H1 (cell line): ENCODE results near the gene ME3. TPM values are rescaled to one million over a fixed set of nuclear protein-coding genes. Genes with fewer than 3 reads are reported as not detected.

Source experiments
- CTCF ChIA-PET: fragments of 300-600 bp; sonication (Branson Sonifier 250); formaldehyde crosslinking; loops from one replicate; lab custom pipeline; 2021; ENCODE audit not compliant: partially characterized antibody; lab: Charles Lee
- POLR2A ChIA-PET: fragments of 300-600 bp; sonication (Branson Sonifier 250); formaldehyde crosslinking; loops from one replicate; lab custom pipeline; 2021; ENCODE audit warnings: inconsistent platforms; ENCODE audit not compliant: partially characterized antibody; lab: Charles Lee
- DNase-seq, 2 experiments: peaks; one replicate each; pipeline versions ENCODE4 v3.0.0 to v3.0.0-alpha.2; 2010 to 2022; ENCODE audit warnings: low spot score in 2 of 2, low read depth in 1 of 2, mixed read lengths in 1 of 2
- FAIRE-seq: peaks from 2 replicates; lab custom pipeline; 2011; peaks lifted over from hg19 to GRCh38; lab: Jason Lieb, UNC
- H2AFZ ChIP-seq: 2 replicates; pipeline ENCODE4 v1.8.1; 2012; ENCODE audit warnings: low read length, inconsistent platforms
- H2AK5ac ChIP-seq: 2 replicates; pipeline ENCODE4 v1.6.1; 2013; ENCODE audit warnings: low read depth, low read length
- H2BK120ac ChIP-seq: replicated peaks from 2 replicates; pipeline ENCODE3; 2013; ENCODE audit warnings: low read depth, low read length, inconsistent platforms
- H2BK12ac ChIP-seq: 2 replicates; pipeline ENCODE4 v1.6.1; 2013; ENCODE audit warnings: low read depth, low read length
- H2BK15ac ChIP-seq: 2 replicates; pipeline ENCODE4 v1.6.1; 2013; ENCODE audit warnings: low read length
- H2BK20ac ChIP-seq: 2 replicates; pipeline ENCODE4 v1.6.1; 2013; ENCODE audit warnings: low read length
- H2BK5ac ChIP-seq: 2 replicates; pipeline ENCODE4 v1.6.1; 2013; ENCODE audit warnings: low read depth, low read length
- H3K14ac ChIP-seq: 2 replicates; pipeline ENCODE4 v1.6.1; 2013; ENCODE audit warnings: inconsistent platforms; ENCODE audit not compliant: insufficient read length
- H3K18ac ChIP-seq: 2 replicates; pipeline ENCODE4 v1.6.1; 2013; ENCODE audit warnings: low read length; ENCODE audit errors: extremely low read depth
- H3K23ac ChIP-seq: 2 replicates; pipeline ENCODE4 v1.6.1; 2013; ENCODE audit warnings: inconsistent platforms; ENCODE audit not compliant: insufficient read length
- H3K23me2 ChIP-seq: 2 replicates; pipeline ENCODE4 v1.6.1; 2013; ENCODE audit warnings: low read depth, low read length
- H3K27ac ChIP-seq: 2 replicates; pipeline ENCODE4 v1.6.1; 2011; ENCODE audit warnings: low read depth, low read length, inconsistent platforms
- H3K27me3 ChIP-seq, 4 experiments: replicated peaks in 1 of 4; 1 replicate in 1 of 4; 2 replicates in 3 of 4; pipeline versions ENCODE4 v1.6.1 to v1.8.1; 2011 to 2013; ENCODE audit warnings: low read length in 3 of 4, mild to moderate bottlenecking in 3 of 4, inconsistent platforms in 2 of 4, mixed read lengths in 2 of 4, moderate library complexity in 1 of 4; ENCODE audit not compliant: control insufficient read depth in 3 of 4, insufficient read depth in 3 of 4; ENCODE audit errors: extremely low read depth in 1 of 4
- H3K36me3 ChIP-seq, 4 experiments: 2 replicates each; pipeline versions ENCODE4 v1.6.1 to v1.8.1; 2011 to 2013; ENCODE audit warnings: mild to moderate bottlenecking in 4 of 4, low read length in 3 of 4, moderate library complexity in 2 of 4, control low read depth in 1 of 4, inconsistent platforms in 1 of 4; ENCODE audit not compliant: insufficient read depth in 4 of 4, control insufficient read depth in 2 of 4
- H3K4ac ChIP-seq: replicated peaks from 2 replicates; pipeline ENCODE3; 2013; ENCODE audit warnings: low read length, low read depth, mixed read lengths, inconsistent platforms; ENCODE audit not compliant: insufficient read length
- H3K4me1 ChIP-seq, 4 experiments: replicated peaks in 1 of 4; 1 replicate in 1 of 4; 2 replicates in 3 of 4; pipeline versions ENCODE4 v1.6.1 to v1.8.1; 2011 to 2013; ENCODE audit warnings: low read length in 3 of 4, inconsistent platforms in 2 of 4, mixed read lengths in 1 of 4; ENCODE audit not compliant: insufficient read depth in 4 of 4, control insufficient read depth in 3 of 4
- H3K4me2 ChIP-seq, 2 experiments: 2 replicates each; pipeline versions ENCODE4 v1.6.1 to v1.8.1; 2011 to 2013; ENCODE audit warnings: low read depth in 2 of 2, low read length in 2 of 2, control low read depth in 1 of 2, inconsistent platforms in 1 of 2, mild to moderate bottlenecking in 1 of 2; ENCODE audit not compliant: insufficient read depth in 1 of 2
- H3K4me3 ChIP-seq, 4 experiments: fragments of 200-600, 300-600 bp in 1 of 4; sonication (generic), shearing (Covaris generic), sonication (Bioruptor Twin) in 1 of 4; 2 replicates each; pipeline versions ENCODE4 v1.5.1 to v1.8.1; 2011 to 2016; ENCODE audit warnings: low read length in 4 of 4, low read depth in 3 of 4, control low read depth in 2 of 4, inconsistent platforms in 2 of 4, mild to moderate bottlenecking in 2 of 4, mixed read lengths in 1 of 4, moderate library complexity in 1 of 4; ENCODE audit not compliant: insufficient read depth in 2 of 4; ENCODE audit errors: extremely low read depth in 1 of 4
- H3K56ac ChIP-seq: replicated peaks from 2 replicates; pipeline ENCODE3; 2013; ENCODE audit warnings: low read depth, mild to moderate bottlenecking, mixed read lengths, low read length, inconsistent platforms; ENCODE audit not compliant: insufficient read length
- H3K79me1 ChIP-seq: 2 replicates; pipeline ENCODE4 v1.6.1; 2013; ENCODE audit warnings: low read depth, low read length, control low read depth
- H3K79me2 ChIP-seq, 2 experiments: 2 replicates each; pipeline versions ENCODE4 v1.6.1 to v1.8.1; 2012 to 2013; ENCODE audit warnings: low read length in 2 of 2, mild to moderate bottlenecking in 2 of 2, inconsistent platforms in 1 of 2; ENCODE audit not compliant: insufficient read depth in 2 of 2, control insufficient read depth in 1 of 2
- H3K9ac ChIP-seq, 4 experiments: replicated peaks in 1 of 4; 1 replicate in 1 of 4; 2 replicates in 3 of 4; pipeline versions ENCODE4 v1.6.1 to v1.8.1; 2011 to 2013; ENCODE audit warnings: low read depth in 3 of 4, low read length in 3 of 4, control low read depth in 2 of 4, mild to moderate bottlenecking in 2 of 4, moderate library complexity in 2 of 4, inconsistent platforms in 1 of 4; ENCODE audit errors: extremely low read depth in 1 of 4
- H3K9me3 ChIP-seq, 2 experiments: 2 replicates each; pipeline versions ENCODE4 v1.6.1 to v1.8.1; 2012 to 2013; ENCODE audit warnings: mild to moderate bottlenecking in 2 of 2, moderate library complexity in 2 of 2, control low read depth in 1 of 2, inconsistent platforms in 1 of 2, low read depth in 1 of 2, low read length in 1 of 2, mixed read lengths in 1 of 2; ENCODE audit not compliant: insufficient read depth in 2 of 2
- H4K20me1 ChIP-seq, 2 experiments: replicated peaks in 1 of 2; 2 replicates each; pipeline versions ENCODE3 to v1.8.1; 2011 to 2013; ENCODE audit warnings: inconsistent platforms in 2 of 2, low read length in 2 of 2, mild to moderate bottlenecking in 1 of 2; ENCODE audit not compliant: insufficient read depth in 2 of 2, control insufficient read depth in 1 of 2
- H4K5ac ChIP-seq: 2 replicates; pipeline ENCODE4 v1.6.1; 2013; ENCODE audit warnings: low read length, low read depth, mixed read lengths, inconsistent platforms; ENCODE audit not compliant: insufficient read length
- H4K8ac ChIP-seq: 2 replicates; pipeline ENCODE4 v1.8.0; 2013; ENCODE audit warnings: mild to moderate bottlenecking, moderate library complexity, low read length, inconsistent platforms; ENCODE audit not compliant: insufficient read depth; ENCODE audit errors: extremely low read depth
- H4K91ac ChIP-seq: replicated peaks from 2 replicates; pipeline ENCODE3; 2013; ENCODE audit warnings: low read length, mixed read lengths, inconsistent platforms; ENCODE audit not compliant: insufficient read length
- SIN3A ChIP-seq, 2 experiments: IDR thresholded peaks in 1 of 2; conservative IDR thresholded peaks in 1 of 2; 2 replicates each; pipeline ENCODE4 v1.6.1; 2011 to 2012; ENCODE audit warnings: low read length in 2 of 2, improper control_type of control experiment in 1 of 2, low read depth in 1 of 2, mild to moderate bottlenecking in 1 of 2
- WGBS, 2 experiments: shearing (Covaris generic) in 1 of 2; methylation state at CpG; one replicate each; pipeline versions ENCODE4 v1.1.6 to v1.1.7; 2013 to 2015; ENCODE audit warnings: low lambda C conversion rate in 2 of 2, mixed read lengths in 2 of 2, inconsistent platforms in 1 of 2, low coverage in 1 of 2, missing lambda C conversion rate in 1 of 2; ENCODE audit not compliant: insufficient replicate concordance in 2 of 2, insufficient coverage in 1 of 2, insufficient read length in 1 of 2; ENCODE audit errors: extremely low coverage in 1 of 2, missing lambda C conversion rate in 1 of 2; 5-methylcytosine and 5-hydroxymethylcytosine counted together
- polyA plus RNA-seq, 7 experiments: library from polyadenylated mRNA; depleted of rRNA in 3 of 7; stranded (reverse) in 5 of 7; unstranded in 2 of 7; fragments of >200 nt in 5 of 7; fragments of 200-250 nt in 2 of 7; gene quantifications; 1 replicate in 5 of 7; 2 replicates in 1 of 7; 4 replicates in 1 of 7; pipeline versions ENCODE4 v1.2.1 to v1.2.3, GENCODE V29; 2011 to 2013; ENCODE audit warnings: missing spikeins in 2 of 7, mixed read lengths in 2 of 7
- total RNA-seq: library from RNA; stranded (reverse); fragmentation: NEBNext Ultra II Directional; extraction: Animal tissue kit (Norgen Biotek cat#: 25700); gene quantifications from 2 replicates; pipeline ENCODE4 v1.2.1, GENCODE V29; 2021

Gene ME3
- total and polyA plus RNA-seq, 2 of the 8 experiments (the other 6 are each of a cell fraction or from before 2014, with no cell fraction given) = 1.5 to 2.8 TPM

GRCh38 chr11:86660088-86660487, 12.3 kb downstream of the ME3 start:
- no peak overlapping the region for H3K4ac ChIP-seq
- H3K79me2 ChIP-seq = no peaks in the 10 kb centered on the region
- H2BK20ac ChIP-seq = no peak overlapping the region
- FAIRE-seq = no peak
- H3K27ac ChIP-seq = no peak overlapping the region
- no peak overlapping the region for H3K23ac ChIP-seq
- no peak overlapping the region for H4K91ac ChIP-seq
- ChIA-PET CTCF (interaction anchor here (0.6 to 1.9 kb wide), 2 partner anchors 21 to 35 kb away, joined by 3 to 5 read pairs; no protein-coding TSS in a partner anchor), POLR2A (no interaction called here)
- no peak overlapping the region for H3K4me2 ChIP-seq
- TF ChIP-seq SIN3A (conservative IDR thresholded peaks at IDR 0.05 in 1 of 2, IDR thresholded peaks at IDR 0.05 in 1 of 2; ENCODE audit: low read depth in 1 of 2, low read length in 2 of 2) = no peak
- H2BK5ac ChIP-seq = no peak overlapping the region
- WGBS, 2 experiments = 100% methylated on average over 2 of the region's 2 CpGs; no CpG with 5 or more reads in 1 of the 2 experiments
- H3K9ac ChIP-seq = no peak overlapping the region; a peak in 1 of 7 replicates
- no peak overlapping the region for H3K18ac ChIP-seq
- H3K27me3 ChIP-seq = no peaks in the 10 kb centered on the region
- H2BK12ac ChIP-seq = no peak overlapping the region
- no peak overlapping the region for H2AFZ ChIP-seq
- no peaks in the 10 kb centered on the region for H3K4me1 ChIP-seq
- no peaks in the 10 kb centered on the region for H3K36me3 ChIP-seq
- no peaks in the 10 kb centered on the region for H4K20me1 ChIP-seq
- H3K9me3 ChIP-seq = no peaks in the 10 kb centered on the region
- no peaks in the 10 kb centered on the region for H3K79me1 ChIP-seq
- no peak overlapping the region for H3K14ac ChIP-seq
- H3K56ac ChIP-seq = no peak overlapping the region
- no peak for DNase-seq
- H2BK15ac ChIP-seq = no peak overlapping the region
- H3K4me3 ChIP-seq = no peak overlapping the region
- no peak overlapping the region for H4K5ac ChIP-seq
- H2BK120ac ChIP-seq = no peak overlapping the region
- H4K8ac ChIP-seq = no peak overlapping the region
- H3K23me2 ChIP-seq = no peaks in the 10 kb centered on the region
- no peak overlapping the region for H2AK5ac ChIP-seq
